Fibroblast of villous mesenchyme (primary cell): ENCODE data around the gene CCNJ. TPM values are rescaled to one million over a fixed set of nuclear protein-coding genes. Genes with fewer than 3 reads are reported as not detected.

ENCODE experiments used
- DNase-seq: peaks from one replicate; pipeline ENCODE4 v3.0.0-alpha.2; 2010; ENCODE audit warnings: low read depth
- H3K4me3 ChIP-seq: 2 replicates; pipeline ENCODE4 v1.5.1; 2011; ENCODE audit warnings: low read depth, mild to moderate bottlenecking, low read length
- total RNA-seq: library from RNA; depleted of rRNA; stranded (reverse); fragments of >200 nt; gene quantifications from 2 replicates; pipeline ENCODE4 v1.2.3, GENCODE V29; 2012
- TF ChIP-seq, protein P1 (sequence below): IDR thresholded peaks from 2 replicates; pipeline ENCODE4 v1.5.1; 2012; ENCODE audit warnings: low read depth, mild to moderate bottlenecking, low read length; ENCODE audit not compliant: insufficient read depth

CCNJ gene
- total RNA-seq, 1 donor: 7.8 TPM

DNA sequence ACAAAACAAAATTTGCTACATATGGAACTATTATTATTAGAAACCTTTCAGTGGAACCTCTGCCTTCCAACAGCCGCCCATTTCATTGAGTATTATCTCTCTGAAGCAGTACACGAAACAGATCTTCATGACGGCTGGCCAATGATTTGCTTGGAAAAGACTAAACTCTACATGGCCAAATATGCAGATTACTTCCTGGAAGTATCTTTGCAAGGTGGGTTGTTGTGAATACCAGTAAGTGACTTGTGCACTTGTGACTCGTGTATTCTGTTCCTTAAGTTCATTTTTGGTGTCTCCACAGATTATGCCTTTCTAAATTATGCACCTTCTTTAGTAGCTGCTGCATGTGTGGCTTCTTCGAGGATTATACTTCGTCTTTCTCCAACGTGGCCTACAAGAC, 13.4 kb downstream of the CCNJ start:
- DNase-seq: no peak
- TF ChIP-seq, protein P1, sequence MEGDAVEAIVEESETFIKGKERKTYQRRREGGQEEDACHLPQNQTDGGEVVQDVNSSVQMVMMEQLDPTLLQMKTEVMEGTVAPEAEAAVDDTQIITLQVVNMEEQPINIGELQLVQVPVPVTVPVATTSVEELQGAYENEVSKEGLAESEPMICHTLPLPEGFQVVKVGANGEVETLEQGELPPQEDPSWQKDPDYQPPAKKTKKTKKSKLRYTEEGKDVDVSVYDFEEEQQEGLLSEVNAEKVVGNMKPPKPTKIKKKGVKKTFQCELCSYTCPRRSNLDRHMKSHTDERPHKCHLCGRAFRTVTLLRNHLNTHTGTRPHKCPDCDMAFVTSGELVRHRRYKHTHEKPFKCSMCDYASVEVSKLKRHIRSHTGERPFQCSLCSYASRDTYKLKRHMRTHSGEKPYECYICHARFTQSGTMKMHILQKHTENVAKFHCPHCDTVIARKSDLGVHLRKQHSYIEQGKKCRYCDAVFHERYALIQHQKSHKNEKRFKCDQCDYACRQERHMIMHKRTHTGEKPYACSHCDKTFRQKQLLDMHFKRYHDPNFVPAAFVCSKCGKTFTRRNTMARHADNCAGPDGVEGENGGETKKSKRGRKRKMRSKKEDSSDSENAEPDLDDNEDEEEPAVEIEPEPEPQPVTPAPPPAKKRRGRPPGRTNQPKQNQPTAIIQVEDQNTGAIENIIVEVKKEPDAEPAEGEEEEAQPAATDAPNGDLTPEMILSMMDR: no peak
- H3K4me3 ChIP-seq: no peak overlapping the region

DNA sequence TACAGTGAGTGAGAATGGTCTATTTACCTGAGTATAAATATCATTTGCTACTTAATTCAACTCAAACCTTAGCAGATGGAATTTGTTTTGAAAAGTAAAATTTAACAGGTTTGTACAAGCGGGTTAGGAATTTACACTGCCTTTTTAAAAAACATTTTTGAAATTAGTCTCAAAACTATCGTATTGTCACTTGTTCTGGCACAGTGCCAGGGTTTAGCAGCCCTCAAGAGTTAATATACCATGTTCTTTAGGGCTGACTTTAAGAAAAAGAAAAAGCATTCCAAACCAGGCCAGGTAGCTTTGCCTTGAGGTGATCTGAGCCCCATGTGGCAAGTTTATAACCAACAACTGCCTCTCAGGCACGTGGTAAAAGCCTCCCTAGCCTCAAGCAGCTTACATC, 17.8 kb downstream of the CCNJ start:
- H3K4me3 ChIP-seq: no peak overlapping the region
- TF ChIP-seq, protein P1: no peak
- DNase-seq: no peak

DNA sequence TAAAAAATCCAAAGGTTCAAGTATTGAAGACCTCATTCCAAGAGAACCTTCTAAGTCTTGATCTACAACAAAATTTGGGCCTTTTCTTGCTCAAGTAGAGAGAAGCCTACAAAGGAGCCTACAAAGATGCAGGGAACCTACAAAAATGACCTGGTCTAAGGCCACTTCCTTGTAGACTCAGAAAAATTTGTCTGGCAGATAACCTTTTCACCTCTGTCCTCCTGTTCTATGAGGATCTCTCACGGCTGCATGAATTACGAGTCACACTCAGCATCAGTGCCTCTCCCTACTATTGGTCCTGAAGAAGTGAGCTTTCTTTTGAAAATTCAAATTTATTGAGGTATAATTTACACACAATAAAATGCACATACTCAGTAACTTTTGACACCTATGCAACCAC, 29.3 kb downstream of the CCNJ start:
- DNase-seq: no peak

DNA sequence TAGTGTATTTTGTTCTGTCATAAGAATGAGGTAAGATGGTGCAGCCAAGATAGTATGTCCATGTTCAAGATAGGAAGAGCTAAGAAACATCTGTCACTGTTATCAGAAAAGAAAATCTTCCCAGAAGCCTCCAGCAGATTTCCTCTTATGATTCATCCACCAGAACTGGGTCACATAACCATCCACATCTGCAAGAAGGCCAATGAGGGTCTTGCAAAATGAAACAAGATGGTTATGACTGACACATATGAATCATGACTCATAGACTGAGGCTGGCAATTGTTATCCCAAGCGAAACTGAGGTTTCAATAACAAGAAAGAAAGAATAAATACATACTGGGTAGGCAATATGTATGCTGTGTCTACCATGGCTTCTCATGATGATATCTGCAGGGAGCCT, 30.3 kb downstream of the CCNJ start:
- no peak overlapping the region for H3K4me3 ChIP-seq
- TF ChIP-seq, protein P1: no peak
- peak; percentile 77 for DNase-seq

More for the DNA sequence above, 29.3 kb downstream of the CCNJ start:
- TF ChIP-seq, protein P1: no peak
- no peak overlapping the region for H3K4me3 ChIP-seq

DNA sequence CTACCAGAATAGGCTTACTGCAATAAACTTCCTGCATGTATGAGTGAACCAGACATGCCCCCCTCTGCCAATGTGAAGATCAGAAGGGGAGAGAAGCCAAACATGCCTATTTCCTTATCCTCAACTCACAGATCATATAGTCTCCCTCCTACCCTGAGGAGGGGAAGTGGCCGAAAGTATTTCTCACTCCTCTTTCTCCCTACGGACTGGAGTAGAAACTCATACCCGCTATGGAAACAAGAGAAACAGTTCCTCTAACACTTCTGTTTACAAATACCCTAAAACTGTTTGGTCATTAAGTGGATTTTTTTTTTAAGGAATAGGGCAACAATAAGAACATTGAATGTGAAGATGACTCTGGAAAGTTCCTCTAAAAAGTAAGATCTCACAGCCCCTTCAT, 31.4 kb downstream of the CCNJ start:
- H3K4me3 ChIP-seq: no peak overlapping the region
- TF ChIP-seq, protein P1: no peak
- DNase-seq: no peak

DNA sequence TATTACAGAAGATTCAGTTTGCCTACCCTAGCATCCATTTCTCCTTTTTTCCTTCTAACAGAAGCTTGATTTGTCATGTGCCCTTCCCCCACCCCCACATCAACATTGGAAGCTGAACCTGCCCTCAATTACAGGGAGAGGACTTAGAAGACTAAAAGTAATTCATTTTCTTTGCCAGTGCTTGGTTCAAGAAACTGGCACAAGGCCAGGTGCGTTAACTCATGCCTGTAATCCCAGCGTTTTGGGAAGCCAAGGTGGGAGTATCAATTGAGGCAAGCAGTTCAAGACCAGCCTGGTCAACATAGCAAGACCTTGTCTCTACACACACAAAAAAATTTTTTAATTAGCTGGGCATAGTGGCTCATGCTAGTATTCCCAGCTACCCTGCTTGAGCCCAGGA, 32.6 kb downstream of the CCNJ start:
- H3K4me3 ChIP-seq: no peak overlapping the region
- TF ChIP-seq, protein P1: no peak
- no peak for DNase-seq

DNA sequence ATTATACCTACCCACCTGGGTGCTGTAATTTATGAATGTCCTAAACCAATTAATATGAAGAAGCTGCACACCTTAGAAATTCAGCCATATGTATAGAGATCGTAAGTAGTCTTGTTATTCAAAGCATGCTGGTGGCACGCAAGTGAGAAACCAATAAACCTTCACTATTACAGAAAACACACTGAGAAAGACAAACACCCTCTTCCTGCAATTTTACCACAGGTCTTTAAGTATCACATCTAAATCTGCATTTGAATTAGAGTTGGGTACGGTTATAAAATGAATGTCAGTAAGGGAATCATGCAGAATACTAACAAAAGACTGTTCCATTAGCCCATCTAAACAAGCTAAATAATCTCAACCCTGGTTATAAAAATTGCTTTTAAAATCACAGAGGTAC, 33.8 kb downstream of the CCNJ start:
- DNase-seq: no peak
- H3K4me3 ChIP-seq: no peak overlapping the region
- TF ChIP-seq, protein P1: no peak
